Measurements from ENCODE around the gene RBMS2.

DNA sequence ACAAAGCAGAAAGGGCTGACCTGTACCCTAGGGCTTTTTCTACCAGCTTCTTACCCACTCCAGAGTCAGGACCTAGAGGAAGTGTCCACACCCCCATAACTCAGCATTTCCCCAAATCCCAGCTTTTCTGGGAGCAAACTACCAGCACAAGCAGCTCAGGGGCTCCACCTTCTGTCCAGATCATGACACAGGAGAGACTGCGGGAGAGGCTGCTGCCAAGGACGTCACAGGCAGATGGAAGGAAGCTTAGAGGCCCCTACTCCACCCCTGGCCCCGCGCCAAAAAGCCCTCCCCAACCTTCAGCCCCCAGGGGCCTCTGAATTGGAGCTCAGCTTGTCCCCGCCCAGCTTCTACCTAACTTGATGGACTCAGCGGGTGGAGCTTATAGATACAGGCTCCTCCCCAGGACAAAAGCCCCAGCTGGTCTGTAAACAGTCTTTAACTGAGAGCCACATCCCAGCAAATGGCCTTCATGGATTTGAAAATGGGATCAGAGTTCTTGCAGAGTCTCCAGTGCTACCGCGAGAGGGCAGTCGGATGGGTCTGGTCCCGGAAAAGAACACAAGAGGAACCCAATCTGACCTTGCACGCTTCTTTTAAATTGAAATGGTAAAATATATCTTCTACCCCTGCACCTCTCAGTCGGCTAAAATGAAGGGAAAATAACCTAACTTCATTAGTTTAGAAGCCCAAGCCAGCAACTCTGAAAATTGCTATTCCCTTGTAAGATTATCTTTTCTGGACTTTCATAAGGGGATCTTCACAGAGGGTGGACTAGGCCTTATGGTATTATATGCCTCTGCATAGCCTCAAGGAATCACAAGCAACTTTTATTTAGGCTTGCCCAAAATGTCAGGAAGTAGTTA lies 115.3 kb downstream of the RBMS2 start:
- peak; percentile 54 to 76 for TF ChIP-seq POLR2A (IDR thresholded peaks at IDR 0.05)
- TF ChIP-seq, protein P1, sequence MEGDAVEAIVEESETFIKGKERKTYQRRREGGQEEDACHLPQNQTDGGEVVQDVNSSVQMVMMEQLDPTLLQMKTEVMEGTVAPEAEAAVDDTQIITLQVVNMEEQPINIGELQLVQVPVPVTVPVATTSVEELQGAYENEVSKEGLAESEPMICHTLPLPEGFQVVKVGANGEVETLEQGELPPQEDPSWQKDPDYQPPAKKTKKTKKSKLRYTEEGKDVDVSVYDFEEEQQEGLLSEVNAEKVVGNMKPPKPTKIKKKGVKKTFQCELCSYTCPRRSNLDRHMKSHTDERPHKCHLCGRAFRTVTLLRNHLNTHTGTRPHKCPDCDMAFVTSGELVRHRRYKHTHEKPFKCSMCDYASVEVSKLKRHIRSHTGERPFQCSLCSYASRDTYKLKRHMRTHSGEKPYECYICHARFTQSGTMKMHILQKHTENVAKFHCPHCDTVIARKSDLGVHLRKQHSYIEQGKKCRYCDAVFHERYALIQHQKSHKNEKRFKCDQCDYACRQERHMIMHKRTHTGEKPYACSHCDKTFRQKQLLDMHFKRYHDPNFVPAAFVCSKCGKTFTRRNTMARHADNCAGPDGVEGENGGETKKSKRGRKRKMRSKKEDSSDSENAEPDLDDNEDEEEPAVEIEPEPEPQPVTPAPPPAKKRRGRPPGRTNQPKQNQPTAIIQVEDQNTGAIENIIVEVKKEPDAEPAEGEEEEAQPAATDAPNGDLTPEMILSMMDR (IDR thresholded peaks at IDR 0.05) = peak; percentile 64 to 80 (median 72)
- TF ChIP-seq EP300 (IDR thresholded peaks at IDR 0.05) = peak; percentile 86 to 93

Data from tibial nerve (tissue), 4 donors.